Neural cell (in vitro differentiated cells): ENCODE data around the gene ZNF416. TPM values are rescaled to one million over a fixed set of nuclear protein-coding genes. Genes with fewer than 3 reads are reported as not detected.

Source experiments
- H2AFZ ChIP-seq: fragments of 200-600, 300-800 bp; sonication (generic), shearing (Covaris generic); 2 replicates; pipeline ENCODE4 v1.6.0; 2014; ENCODE audit warnings: low read depth, mild to moderate bottlenecking, antibody characterized with exemption, low read length, moderate library complexity
- H3F3A ChIP-seq: fragments of 200-600 bp; shearing (Covaris generic); 2 replicates; pipeline ENCODE4 v1.6.1; 2016; ENCODE audit warnings: mild to moderate bottlenecking, moderate library complexity, mixed read lengths, antibody characterized with exemption, low read length; ENCODE audit not compliant: insufficient read depth, poor library complexity, severe bottlenecking
- H3K27ac ChIP-seq: fragments of 200-600, 300-800 bp; sonication (generic), shearing (Covaris generic); 2 replicates; pipeline ENCODE4 v1.5.1; 2014; ENCODE audit warnings: mild to moderate bottlenecking, low read length, moderate library complexity
- H3K27me3 ChIP-seq: fragments of 300-800, 200-600 bp; sonication (generic), shearing (Covaris generic); 2 replicates; pipeline ENCODE4 v1.6.0; 2014; ENCODE audit warnings: mild to moderate bottlenecking, low read depth, low read length, moderate library complexity; ENCODE audit not compliant: insufficient read depth
- H3K36me3 ChIP-seq: fragments of 300-800, 200-600 bp; sonication (generic), shearing (Covaris generic); 2 replicates; pipeline ENCODE4 v1.5.1; 2014; ENCODE audit warnings: mild to moderate bottlenecking, antibody characterized with exemption, low read length, moderate library complexity; ENCODE audit not compliant: insufficient read depth
- H3K4me2 ChIP-seq: fragments of 300-800, 200-600 bp; sonication (generic), shearing (Covaris generic); 2 replicates; pipeline ENCODE4 v1.6.0; 2014; ENCODE audit warnings: mild to moderate bottlenecking, low read length
- H3K4me3 ChIP-seq: fragments of 300-800, 200-600 bp; sonication (generic), shearing (Covaris generic); 2 replicates; pipeline ENCODE4 v1.5.1; 2014; ENCODE audit warnings: mild to moderate bottlenecking, low read length, moderate library complexity
- H3K79me2 ChIP-seq: fragments of 200-600 bp; shearing (Covaris generic); replicated peaks from 2 replicates; pipeline ENCODE4 v1.6.0; 2014; ENCODE audit warnings: mild to moderate bottlenecking, low read length, moderate library complexity; ENCODE audit not compliant: insufficient read depth
- H3K9ac ChIP-seq: fragments of 300-800, 200-600 bp; sonication (generic), shearing (Covaris generic); 2 replicates; pipeline ENCODE4 v1.6.1; 2016; ENCODE audit warnings: mild to moderate bottlenecking, low read length, mixed read lengths
- H3K9me2 ChIP-seq: fragments of 200-600 bp; shearing (Covaris generic); 2 replicates; pipeline ENCODE4 v1.6.1; 2016; ENCODE audit warnings: mild to moderate bottlenecking, low read length, mixed read lengths; ENCODE audit not compliant: insufficient read depth
- H3K9me3 ChIP-seq: fragments of 200-600, 300-800 bp; sonication (generic), shearing (Covaris generic); 2 replicates; pipeline ENCODE4 v1.6.1; 2016; ENCODE audit warnings: mild to moderate bottlenecking, mixed run types, low read length, moderate library complexity, mixed read lengths
- H4K20me1 ChIP-seq: fragments of 200-600 bp; shearing (Covaris generic); 2 replicates; pipeline ENCODE4 v1.6.1; 2016; ENCODE audit warnings: mild to moderate bottlenecking, mixed run types; ENCODE audit not compliant: insufficient read depth
- CTCF ChIP-seq: fragments of 450-650 bp; IDR thresholded peaks from 2 replicates; pipeline ENCODE4 v1.5.1; 2014; ENCODE audit warnings: antibody characterized with exemption, mild to moderate bottlenecking, moderate library complexity; ENCODE audit not compliant: poor library complexity, severe bottlenecking
- EP300 ChIP-seq: fragments of 450-650 bp; conservative IDR thresholded peaks from 2 replicates; pipeline ENCODE4 v1.6.1; 2014; ENCODE audit warnings: antibody characterized with exemption, mild to moderate bottlenecking, moderate library complexity; ENCODE audit not compliant: poor library complexity, severe bottlenecking
- EZH2 ChIP-seq: fragments of 200-600, 300-800 bp; shearing (Covaris generic), sonication (generic); IDR thresholded peaks from 2 replicates; pipeline ENCODE4 v1.6.1; 2014; ENCODE audit warnings: antibody characterized with exemption, low read length, borderline replicate concordance, mild to moderate bottlenecking; ENCODE audit not compliant: insufficient read depth, poor library complexity, severe bottlenecking
- MXI1 ChIP-seq: fragments of 450-650 bp; conservative IDR thresholded peaks from 2 replicates; pipeline ENCODE4 v1.6.1; 2014; ENCODE audit warnings: antibody characterized with exemption, mild to moderate bottlenecking; ENCODE audit not compliant: poor library complexity, severe bottlenecking
- POLR2AphosphoS5 ChIP-seq: IDR thresholded peaks from 2 replicates; pipeline ENCODE4 v1.6.1; 2012
- RAD21 ChIP-seq: fragments of 450-650 bp; conservative IDR thresholded peaks from 2 replicates; pipeline ENCODE4 v1.6.1; 2014; ENCODE audit warnings: antibody characterized with exemption, mild to moderate bottlenecking, moderate library complexity
- REST ChIP-seq: IDR thresholded peaks from 2 replicates; pipeline ENCODE4 v1.6.1; 2012; ENCODE audit warnings: borderline replicate concordance
- SMC3 ChIP-seq: fragments of 450-650 bp; conservative IDR thresholded peaks from 2 replicates; pipeline ENCODE4 v1.6.1; 2014; ENCODE audit warnings: antibody characterized with exemption, mild to moderate bottlenecking, moderate library complexity; ENCODE audit not compliant: poor library complexity
- TAF1 ChIP-seq: IDR thresholded peaks from 2 replicates; pipeline ENCODE4 v1.6.1; 2012; ENCODE audit warnings: low read depth
- polyA plus RNA-seq: library from polyadenylated mRNA; depleted of rRNA; stranded (reverse); fragments of >200 nt; gene quantifications from 2 replicates; pipeline ENCODE4 v1.2.3, GENCODE V29; 2014

ZNF416 gene
- polyA plus RNA-seq, 1 donor from 2014 or later = 6.3 TPM

- Histone ChIP-seq H3K9me2 (no peaks in the 10 kb centered on the region), H3K79me2 (peaks cover 20% of the 10 kb centered on the region), H3K4me2 (no peak overlapping the region), H3K9ac (no peak overlapping the region), H4K20me1 (no peaks in the 10 kb centered on the region), H3K9me3 (peaks cover 20% of the 10 kb centered on the region), H3F3A (no peaks in the 10 kb centered on the region), H3K4me3 (no peak overlapping the region), H3K27me3 (no peaks in the 10 kb centered on the region), H3K36me3 (peaks cover 43% of the 10 kb centered on the region), H2AFZ (no peak overlapping the region), H3K27ac (no peak overlapping the region)
- TF ChIP-seq CTCF = no peak
- TF ChIP-seq POLR2AphosphoS5 = no peak
- no peak for TF ChIP-seq RAD21
- no peak for TF ChIP-seq SMC3
- TF ChIP-seq REST = no peak
- TF ChIP-seq MXI1 = no peak
- TF ChIP-seq TAF1 = no peak
- no peak for TF ChIP-seq EZH2
- no peak for TF ChIP-seq EP300
Measured at GRCh38 chr19:57576661-57577060, 2.0 kb downstream of the ZNF416 start.

- Histone ChIP-seq H3K79me2 (peaks cover 9% of the 10 kb centered on the region), H3K27ac (no peak overlapping the region), H3K4me2 (no peak overlapping the region), H3K9me2 (no peaks in the 10 kb centered on the region), H3K4me3 (no peak overlapping the region), H4K20me1 (no peaks in the 10 kb centered on the region), H3K9ac (no peak overlapping the region), H3K9me3 (peaks cover 41% of the 10 kb centered on the region), H3K27me3 (no peaks in the 10 kb centered on the region), H3K36me3 (peaks cover 50% of the 10 kb centered on the region), H3F3A (no peaks in the 10 kb centered on the region), H2AFZ (no peak overlapping the region)
- no peak for TF ChIP-seq CTCF
- TF ChIP-seq REST = no peak
Measured at GRCh38 chr19:57572415-57572947, 6.2 kb downstream of the ZNF416 start.
